Astrocyte of the spinal cord (primary cell): ENCODE data around the gene BTG1.

Experiments
- DNase-seq: peaks from one replicate; pipeline ENCODE4 v3.0.0; 2011; ENCODE audit warnings: low read depth, low spot score
- H3K4me3 ChIP-seq: 2 replicates; pipeline ENCODE4 v1.5.1; 2011; ENCODE audit warnings: low read depth, mild to moderate bottlenecking, low read length, moderate library complexity
- CTCF ChIP-seq: IDR thresholded peaks from 2 replicates; pipeline ENCODE4 v1.5.1; 2012; ENCODE audit warnings: low read depth, mild to moderate bottlenecking, low read length, inconsistent platforms
- in situ Hi-C: cut with HindIII; loops from 2 replicates; pipeline ENCODE4 v1.10.0; 2017; ENCODE audit warnings: low sequenced_read_pairs

The BTG1 gene

GRCh38 chr12:92141591-92142121 is 4.0 kb downstream of the BTG1 start:
- no peak for DNase-seq
- no peak for TF ChIP-seq CTCF
- in situ Hi-C loops = no loop called here
- H3K4me3 ChIP-seq = peak overlapping the region; percentile 94

GRCh38 chr12:92140896-92141536 is 4.6 kb downstream of the BTG1 start:
- H3K4me3 ChIP-seq = peak overlapping the region; percentile 94
- in situ Hi-C loops = no loop called here
- no peak for TF ChIP-seq CTCF
- DNase-seq = no peak

GRCh38 chr12:92140156-92140555 is 5.5 kb downstream of the BTG1 start:
- peak overlapping the region; percentile 94 for H3K4me3 ChIP-seq
- in situ Hi-C loops = no loop called here
- DNase-seq = no peak
- no peak for TF ChIP-seq CTCF

- peak overlapping the region; percentile 94 for H3K4me3 ChIP-seq
- DNase-seq = peak; percentile 64
- no peak for TF ChIP-seq CTCF
- in situ Hi-C loops = no loop called here
Observed at GRCh38 chr12:92139634-92140150, 6.0 kb downstream of the BTG1 start.

- in situ Hi-C loops = no loop called here
- TF ChIP-seq CTCF = no peak
- H3K4me3 ChIP-seq = no peak overlapping the region
- no peak for DNase-seq
Observed at GRCh38 chr12:92138626-92139025, 7.0 kb downstream of the BTG1 start.

GRCh38 chr12:92138144-92138543 is 7.5 kb downstream of the BTG1 start:
- no peak overlapping the region for H3K4me3 ChIP-seq
- in situ Hi-C loops = no loop called here
- no peak for TF ChIP-seq CTCF
- DNase-seq = no peak
